Measurements from ENCODE around the gene GNAS-AS1. TPM values are rescaled to one million over a fixed set of nuclear protein-coding genes. Genes with fewer than 3 reads are reported as not detected.

The GNAS-AS1 gene
- total RNA-seq, 1 donor from 2014 or later: 1.4 TPM

- ChIA-PET POLR2A (no interaction called here), CTCF (interaction anchor here (1.2 kb wide), 1 partner anchor 18 kb away, joined by 3 read pairs; no protein-coding TSS in a partner anchor)
- Mint-ChIP-seq H3K27ac (no peak overlapping the region), H3K9me3 (no peaks in the 10 kb centered on the region), H3K36me3 (ENCODE audit: low read depth) (peaks cover 4% of the 10 kb centered on the region), H3K4me1 (peaks cover 5% of the 10 kb centered on the region), H3K4me3 (no peak overlapping the region), H3K27me3 (peaks cover 27% of the 10 kb centered on the region)
- DNase-seq (no peak), ATAC-seq (ENCODE audit: low read depth) (no peak)
- intact Hi-C loops (cut with micrococcal nuclease): no loop called here
- TF ChIP-seq CTCF (IDR thresholded peaks at IDR 0.05): no peak
Observed at GRCh38 chr20:58841539-58842264, 9.0 kb downstream of the GNAS-AS1 start.

- ChIA-PET POLR2A (no interaction called here), CTCF (interaction anchor here (1.2 kb wide), 1 partner anchor 19 kb away, joined by 3 read pairs; no protein-coding TSS in a partner anchor)
- intact Hi-C loops (cut with micrococcal nuclease): no loop called here
- no peak for TF ChIP-seq CTCF (IDR thresholded peaks at IDR 0.05)
- Mint-ChIP-seq H3K27ac (no peak overlapping the region), H3K4me3 (no peak overlapping the region), H3K9me3 (no peaks in the 10 kb centered on the region), H3K27me3 (peaks cover 30% of the 10 kb centered on the region), H3K4me1 (peaks cover 5% of the 10 kb centered on the region), H3K36me3 (ENCODE audit: low read depth) (peaks cover 4% of the 10 kb centered on the region)
- ATAC-seq (ENCODE audit: low read depth) (no peak), DNase-seq (no peak)
Observed at GRCh38 chr20:58840816-58841538, 9.7 kb downstream of the GNAS-AS1 start.

GRCh38 chr20:58839991-58840747 lies 10.5 kb downstream of the GNAS-AS1 start:
- CTCF ChIA-PET: interaction anchor here (0.6 kb wide), 1 partner anchor 604 kb away, joined by 4 read pairs; no protein-coding TSS in a partner anchor
- ATAC-seq (ENCODE audit: low read depth) (no peak), DNase-seq (no peak)
- peak overlapping the region; percentile 12 for H3K4me3 Mint-ChIP-seq
- intact Hi-C loops (cut with micrococcal nuclease): loop anchor here (2.0 kb wide), 1 partner anchor 603 kb away; no protein-coding TSS in a partner anchor
- peaks cover 4% of the 10 kb centered on the region for H3K36me3 Mint-ChIP-seq (ENCODE audit: low read depth)
- POLR2A ChIA-PET: no interaction called here
- no peak overlapping the region for H3K27ac Mint-ChIP-seq
- no peaks in the 10 kb centered on the region for H3K9me3 Mint-ChIP-seq
- H3K4me1 Mint-ChIP-seq: peaks cover 5% of the 10 kb centered on the region
- TF ChIP-seq CTCF (IDR thresholded peaks at IDR 0.05): no peak
- H3K27me3 Mint-ChIP-seq: peaks cover 28% of the 10 kb centered on the region

GRCh38 chr20:58839474-58839874 lies 11.2 kb downstream of the GNAS-AS1 start:
- ChIA-PET POLR2A (no interaction called here), CTCF (interaction anchor here (0.6 kb wide), 1 partner anchor 604 kb away, joined by 4 read pairs; no protein-coding TSS in a partner anchor)
- intact Hi-C loops (cut with micrococcal nuclease): loop anchor here (2.0 kb wide), 1 partner anchor 603 kb away; no protein-coding TSS in a partner anchor
- peak overlapping the region; percentile 24 for H3K4me3 Mint-ChIP-seq
- H3K4me1 Mint-ChIP-seq: peaks cover 5% of the 10 kb centered on the region
- no peak for TF ChIP-seq CTCF (IDR thresholded peaks at IDR 0.05)
- peaks cover 26% of the 10 kb centered on the region for H3K27me3 Mint-ChIP-seq
- H3K9me3 Mint-ChIP-seq: no peaks in the 10 kb centered on the region
- H3K36me3 Mint-ChIP-seq (ENCODE audit: low read depth): peaks cover 4% of the 10 kb centered on the region
- ATAC-seq (ENCODE audit: low read depth) (peak; percentile 47), DNase-seq (no peak)
- H3K27ac Mint-ChIP-seq: no peak overlapping the region

Data from activated B cell treated with CpG ODN at 0.5 μM for 24 hours (primary cell).